Adrenal gland (tissue), 5 donors: Measurements from ENCODE around the gene NAALADL2.

Experiments
- POLR2A ChIP-seq, 2 donors: fragments of 450-650 bp; IDR thresholded peaks; one replicate each; pipeline ENCODE4 v1.6.1; 2017; ENCODE audit warnings: antibody characterized with exemption in 2 of 2, mild to moderate bottlenecking in 2 of 2, moderate library complexity in 1 of 2
- TF ChIP-seq, protein P1 (sequence below), 6 experiments: fragments of 450-650 bp in 4 of 6; fragments of 200-600 bp in 2 of 6; sonication (generic) in 1 of 6; IDR thresholded peaks; 1 replicate in 5 of 6; 2 replicates in 1 of 6; pipeline versions ENCODE4 v1.5.1 to v1.8.0; 2016 to 2021; ENCODE audit warnings: antibody characterized with exemption in 6 of 6, mild to moderate bottlenecking in 2 of 6, moderate library complexity in 1 of 6
- donor health status: DM: no; HTN: no; CAD: no.

DNA sequence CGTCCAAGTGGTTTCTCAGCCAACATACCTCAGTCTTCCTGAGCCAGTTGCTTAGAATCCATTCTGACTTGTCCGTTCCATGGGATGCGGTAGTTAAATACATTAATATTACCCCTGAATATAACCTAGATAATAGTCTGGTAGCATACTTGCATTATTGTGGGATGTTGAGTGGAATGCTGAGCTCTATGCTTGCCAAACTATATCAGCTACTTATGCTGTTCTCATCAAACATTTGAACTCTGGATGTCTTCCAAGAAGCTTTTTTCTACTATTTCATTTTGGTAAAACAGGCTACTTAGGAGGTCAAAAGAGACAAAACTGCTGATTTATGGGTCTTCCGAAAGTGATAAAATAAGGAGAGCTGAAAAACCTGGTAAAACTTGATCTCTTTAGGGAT is 429.5 kb downstream of the NAALADL2 start:
- TF ChIP-seq, protein P1, sequence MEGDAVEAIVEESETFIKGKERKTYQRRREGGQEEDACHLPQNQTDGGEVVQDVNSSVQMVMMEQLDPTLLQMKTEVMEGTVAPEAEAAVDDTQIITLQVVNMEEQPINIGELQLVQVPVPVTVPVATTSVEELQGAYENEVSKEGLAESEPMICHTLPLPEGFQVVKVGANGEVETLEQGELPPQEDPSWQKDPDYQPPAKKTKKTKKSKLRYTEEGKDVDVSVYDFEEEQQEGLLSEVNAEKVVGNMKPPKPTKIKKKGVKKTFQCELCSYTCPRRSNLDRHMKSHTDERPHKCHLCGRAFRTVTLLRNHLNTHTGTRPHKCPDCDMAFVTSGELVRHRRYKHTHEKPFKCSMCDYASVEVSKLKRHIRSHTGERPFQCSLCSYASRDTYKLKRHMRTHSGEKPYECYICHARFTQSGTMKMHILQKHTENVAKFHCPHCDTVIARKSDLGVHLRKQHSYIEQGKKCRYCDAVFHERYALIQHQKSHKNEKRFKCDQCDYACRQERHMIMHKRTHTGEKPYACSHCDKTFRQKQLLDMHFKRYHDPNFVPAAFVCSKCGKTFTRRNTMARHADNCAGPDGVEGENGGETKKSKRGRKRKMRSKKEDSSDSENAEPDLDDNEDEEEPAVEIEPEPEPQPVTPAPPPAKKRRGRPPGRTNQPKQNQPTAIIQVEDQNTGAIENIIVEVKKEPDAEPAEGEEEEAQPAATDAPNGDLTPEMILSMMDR (IDR thresholded peaks at IDR 0.05): no peak
- no peak for TF ChIP-seq POLR2A (IDR thresholded peaks at IDR 0.05)
